ENCODE results near the gene UNC13B.

GRCh38 chr9:35158501-35159280 is 3.1 kb upstream of the UNC13B start:
- TF ChIP-seq CTCF (conservative IDR thresholded peaks at IDR 0.05; ENCODE audit: low read depth, low read length) (no peak), EZH2 (IDR thresholded peaks at IDR 0.05; ENCODE audit: low read length, unreplicated experiment) (no peak)
